HG02938 (cell line): ENCODE results near the gene HMOX2.
A peak's percentile ranks its signal among the peaks of the same experiment; 100 is the strongest.

ENCODE experiments used
- ATAC-seq: cut with Tn5 transposase; IDR thresholded peaks from one replicate; pipeline ENCODE4 v1.9.1; 2021; ENCODE audit warnings: mild to moderate bottlenecking, moderate library complexity; ENCODE audit not compliant: unreplicated experiment

Gene HMOX2

DNA sequence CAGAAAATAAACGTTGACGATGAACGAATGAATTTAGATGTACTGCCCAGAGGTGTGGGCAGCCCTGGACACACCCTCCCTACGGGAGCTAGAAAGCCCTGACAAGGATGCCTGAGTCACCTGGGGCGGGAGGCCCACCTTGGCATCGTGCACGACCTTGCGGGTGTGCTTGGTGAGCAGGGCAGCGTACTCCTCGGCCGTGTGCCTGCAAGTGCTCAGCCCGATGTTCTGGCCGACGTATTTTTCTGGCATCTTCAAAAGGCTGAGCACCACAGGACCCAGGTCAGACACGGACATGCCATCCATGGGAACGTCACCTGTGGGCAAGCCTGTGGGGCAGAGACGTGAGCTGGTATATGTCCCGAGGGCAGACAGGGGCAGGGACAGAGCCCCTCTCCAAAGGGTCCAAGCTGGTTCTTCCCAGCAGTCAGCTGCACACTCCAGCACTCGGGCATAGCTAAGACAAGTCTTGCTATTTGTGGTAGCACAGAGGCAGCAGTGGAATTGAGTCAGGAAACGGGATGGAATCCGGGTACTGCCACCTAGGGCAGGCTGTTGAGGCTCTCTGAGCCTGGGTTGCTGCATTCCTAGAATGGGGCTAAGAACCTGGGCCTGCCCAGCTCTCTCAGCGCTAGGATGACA, 12.6 kb upstream of the HMOX2 start:
- ATAC-seq: no peak

GRCh38 chr16:4465977-4466779, 10.0 kb upstream of the HMOX2 start:
- ATAC-seq: no peak

DNA sequence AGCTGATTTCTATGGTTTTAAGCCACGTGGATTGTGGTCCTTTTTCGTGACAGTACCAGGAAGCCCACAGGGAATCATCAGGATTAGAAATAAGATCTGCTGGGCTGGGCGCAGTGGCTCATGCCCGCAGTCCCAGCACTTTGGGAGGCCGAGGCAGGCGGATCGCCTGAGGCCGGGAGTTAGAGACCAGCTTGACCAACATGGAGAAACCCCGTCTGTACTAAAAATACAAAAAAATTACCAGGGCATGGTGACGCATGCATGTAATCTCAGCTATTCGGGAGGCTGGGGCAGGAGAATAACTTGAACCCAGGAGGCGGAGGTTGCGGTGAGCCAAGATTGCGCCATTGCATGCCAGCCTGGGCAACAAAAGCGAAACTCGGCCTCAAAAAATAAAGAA, 8.3 kb upstream of the HMOX2 start:
- no peak for ATAC-seq

GRCh38 chr16:4468972-4469371, 7.2 kb upstream of the HMOX2 start:
- ATAC-seq: no peak

- ATAC-seq: no peak
Measured at GRCh38 chr16:4471869-4472268, 4.3 kb upstream of the HMOX2 start.

- no peak for ATAC-seq
Measured at GRCh38 chr16:4472880-4473279, 3.3 kb upstream of the HMOX2 start.

DNA sequence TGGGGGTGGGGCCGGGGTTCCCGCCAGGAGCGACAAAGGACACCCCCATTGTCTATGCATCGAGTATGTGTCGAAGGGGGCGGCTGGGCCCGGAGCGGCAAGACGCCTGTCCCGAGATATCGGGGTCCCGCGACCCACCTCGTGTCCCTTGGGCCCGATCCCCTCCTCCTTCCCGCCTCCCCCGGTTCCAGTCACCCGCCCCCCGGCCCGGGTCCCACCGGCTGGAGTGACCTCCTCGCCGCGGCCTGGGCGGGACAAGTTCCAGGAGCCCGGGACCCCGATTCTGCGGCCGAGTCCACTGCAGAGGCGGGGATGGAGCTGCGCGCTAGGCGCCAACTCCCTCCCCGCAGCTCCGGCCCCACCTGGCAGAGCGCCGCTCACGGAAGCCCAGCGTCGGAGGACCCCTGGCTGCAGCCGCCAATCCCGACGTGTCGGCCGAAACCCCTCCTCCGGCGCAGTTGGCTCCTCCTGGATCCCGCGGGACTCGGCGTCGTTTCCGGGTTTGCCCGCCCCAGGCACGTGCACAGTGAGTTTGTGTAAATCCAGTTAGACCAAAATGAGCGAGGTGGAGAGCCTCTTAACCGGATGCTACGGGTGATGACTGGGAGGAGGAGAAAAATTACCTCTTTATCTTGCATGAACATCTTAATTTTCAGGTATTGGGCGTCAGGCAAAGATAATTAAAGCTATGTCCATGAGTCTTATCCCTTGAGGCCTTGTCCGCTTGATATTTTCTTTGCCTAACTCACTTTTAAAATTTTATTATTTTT, 1.8 kb upstream of the HMOX2 start, which contains the start of gene NMRAL1:
Gene NMRAL1 (minus strand): TSS at position 434 of the 770 bp plus-strand sequence. CDS start 493 bp downstream, outside the sequence.
- peak; percentile 39 for ATAC-seq

DNA sequence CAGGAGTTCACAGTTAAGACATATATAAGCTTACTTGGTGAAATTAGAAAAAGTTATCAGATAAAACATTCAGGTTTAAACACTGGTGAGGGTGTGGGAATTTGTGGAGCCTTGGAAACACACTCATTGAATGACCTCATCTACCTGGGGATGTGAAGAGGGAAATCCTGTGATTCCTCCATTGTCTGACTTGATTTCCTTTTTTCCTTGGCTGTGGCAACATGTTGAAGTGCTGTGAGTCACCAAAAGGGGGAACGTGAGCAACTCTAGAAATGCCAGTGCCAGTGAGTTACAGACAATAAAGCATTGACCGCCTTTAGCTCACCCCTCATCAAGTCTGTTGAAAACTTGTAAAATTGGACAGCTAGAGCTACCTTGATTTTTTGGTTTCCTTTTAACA, 1.8 kb downstream of the HMOX2 start:
- ATAC-seq: no peak

- no peak for ATAC-seq
Measured at GRCh38 chr16:4481526-4481925, 5.3 kb downstream of the HMOX2 start.

- ATAC-seq: no peak
Measured at GRCh38 chr16:4481963-4482362, 5.8 kb downstream of the HMOX2 start.

DNA sequence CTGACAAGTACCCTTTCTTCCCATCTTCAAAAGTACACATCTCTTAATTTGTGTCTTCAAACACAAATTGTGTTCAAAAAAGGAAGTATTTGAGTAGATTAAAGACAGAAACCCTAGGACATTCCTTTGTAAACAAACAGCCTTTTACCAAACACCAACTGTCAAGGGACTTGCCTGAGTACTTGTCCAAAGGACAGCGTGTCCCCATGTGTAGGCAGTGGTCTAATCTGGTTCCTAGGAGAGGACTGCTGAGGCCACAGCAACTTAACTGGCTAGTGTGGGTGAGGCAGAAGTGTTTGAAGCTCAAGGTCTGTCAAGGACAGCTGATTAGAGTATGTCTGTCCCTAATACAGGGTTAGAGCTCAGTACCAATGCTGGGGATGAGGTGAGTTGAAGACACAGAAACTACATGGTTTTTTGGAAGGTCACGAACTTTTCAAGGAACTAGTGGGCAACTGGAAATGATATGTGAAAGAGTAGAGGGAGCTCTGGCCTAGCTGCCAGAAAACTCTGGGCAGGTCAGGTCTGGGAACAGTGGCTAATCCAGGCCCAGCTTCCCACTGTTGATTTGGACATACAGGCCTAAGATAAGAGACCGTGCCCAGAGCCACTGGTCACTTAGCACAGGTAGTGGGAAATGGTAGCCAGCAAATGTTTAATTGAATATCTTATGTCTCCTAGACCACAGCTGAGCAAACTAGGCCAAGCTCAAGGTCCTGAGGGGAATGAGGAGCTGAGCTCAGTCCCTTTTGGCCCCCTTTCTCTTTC, 10.1 kb downstream of the HMOX2 start:
- no peak for ATAC-seq

GRCh38 chr16:4487955-4488498, 11.8 kb downstream of the HMOX2 start:
- no peak for ATAC-seq

DNA sequence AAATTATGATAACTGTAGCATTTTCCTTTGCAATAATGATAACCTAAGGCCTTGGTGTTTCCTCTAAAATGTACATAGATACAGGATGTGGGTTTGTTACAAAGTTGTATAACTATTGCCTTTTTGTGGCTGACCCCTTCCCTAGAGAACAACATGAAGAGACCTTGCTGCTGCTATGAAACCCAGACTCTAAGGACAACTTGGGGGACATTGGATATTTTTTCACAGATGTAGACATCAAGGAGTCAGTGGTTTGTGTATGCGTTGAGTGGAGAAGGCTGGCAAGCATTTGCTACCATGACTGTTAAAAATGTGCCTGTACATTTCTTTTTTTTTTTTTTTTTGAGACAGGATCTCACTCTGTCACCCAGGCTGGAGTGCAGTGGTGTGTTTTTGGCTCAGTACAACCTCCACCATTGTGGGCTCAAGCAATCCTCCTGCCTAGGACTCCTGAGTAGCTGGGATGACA, 12.3 kb downstream of the HMOX2 start:
- ATAC-seq: no peak

DNA sequence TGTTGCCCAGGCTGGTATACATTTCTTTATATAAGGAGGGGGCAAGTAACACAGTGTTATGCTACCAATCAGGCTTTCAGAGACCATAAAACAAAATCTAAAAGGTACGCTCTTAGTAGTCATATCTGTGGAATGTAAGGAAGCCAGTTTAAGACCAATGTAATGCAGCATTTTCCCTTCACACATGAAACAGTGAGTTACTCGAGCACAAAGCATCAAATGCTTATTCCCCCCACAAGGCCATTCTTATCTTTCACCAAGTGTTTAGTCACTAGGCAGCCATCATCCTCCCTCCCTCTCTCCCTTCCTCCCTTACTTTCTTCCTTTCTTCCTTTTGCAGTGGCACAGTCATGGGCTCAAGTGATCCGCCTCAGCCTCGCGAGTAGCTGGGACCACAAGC, 12.8 kb downstream of the HMOX2 start:
- no peak for ATAC-seq

- no peak for ATAC-seq
Measured at GRCh38 chr16:4491898-4492297, 15.7 kb downstream of the HMOX2 start.

DNA sequence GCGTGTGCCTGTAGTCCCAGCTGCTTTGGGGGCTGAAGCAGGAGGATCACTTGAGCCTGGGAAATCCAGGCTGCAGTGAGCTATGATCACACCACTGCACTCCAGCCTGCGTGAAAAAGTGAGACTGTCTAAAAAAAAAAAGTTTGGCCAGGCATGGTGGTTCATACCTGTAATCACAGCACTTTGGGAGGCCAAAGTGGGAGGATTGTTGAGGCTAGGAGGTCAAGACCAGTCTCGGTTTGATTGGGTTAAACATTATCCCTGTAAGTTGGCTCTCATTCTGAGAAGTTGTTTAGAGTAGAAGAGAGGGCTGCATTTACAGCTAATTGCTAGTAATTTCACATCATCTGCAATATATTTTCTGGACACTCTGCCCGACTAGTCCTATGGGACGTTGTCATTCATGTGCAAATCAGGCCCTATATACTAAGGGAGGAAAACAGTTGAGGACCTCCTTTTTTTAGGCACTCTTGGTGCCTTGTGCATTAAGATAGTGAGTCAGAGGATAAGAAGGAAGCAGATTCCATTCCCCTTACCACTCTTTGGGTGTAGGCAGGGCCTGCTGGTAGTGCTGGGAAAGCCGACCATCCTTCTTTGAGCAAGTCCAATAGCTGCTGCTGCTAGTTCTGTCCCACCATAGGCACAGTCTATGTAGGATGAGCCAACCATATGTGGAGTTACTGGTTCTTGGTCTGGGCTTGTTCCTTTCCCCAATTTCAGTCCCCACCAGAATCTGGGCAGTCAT, 18.7 kb downstream of the HMOX2 start:
- no peak for ATAC-seq

DNA sequence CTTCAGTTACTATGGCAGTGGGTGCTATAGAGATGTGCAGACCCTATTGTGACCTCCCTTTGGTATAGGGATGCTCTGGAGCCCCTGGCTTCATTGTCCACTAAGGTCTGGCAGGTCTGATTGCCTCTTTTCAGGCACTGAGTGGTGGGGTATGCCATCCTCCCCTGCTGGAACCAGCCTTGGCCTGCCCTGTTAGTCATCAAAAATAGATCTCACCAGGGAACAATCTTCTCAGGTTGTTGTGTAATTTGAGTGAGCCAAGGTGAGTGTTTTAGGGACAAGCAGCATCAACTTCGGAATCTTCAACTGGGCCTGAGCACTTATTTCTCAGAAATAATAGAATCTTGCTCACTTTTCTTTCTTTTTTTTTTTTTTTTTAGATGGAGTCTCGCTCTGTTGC, 19.6 kb downstream of the HMOX2 start:
- ATAC-seq: no peak

- no peak for ATAC-seq
Measured at GRCh38 chr16:4496305-4496704, 20.1 kb downstream of the HMOX2 start.

GRCh38 chr16:4498546-4499195, 22.5 kb downstream of the HMOX2 start:
- no peak for ATAC-seq
